ENCODE results near the gene AKAP8L.

AKAP8L gene

DNA sequence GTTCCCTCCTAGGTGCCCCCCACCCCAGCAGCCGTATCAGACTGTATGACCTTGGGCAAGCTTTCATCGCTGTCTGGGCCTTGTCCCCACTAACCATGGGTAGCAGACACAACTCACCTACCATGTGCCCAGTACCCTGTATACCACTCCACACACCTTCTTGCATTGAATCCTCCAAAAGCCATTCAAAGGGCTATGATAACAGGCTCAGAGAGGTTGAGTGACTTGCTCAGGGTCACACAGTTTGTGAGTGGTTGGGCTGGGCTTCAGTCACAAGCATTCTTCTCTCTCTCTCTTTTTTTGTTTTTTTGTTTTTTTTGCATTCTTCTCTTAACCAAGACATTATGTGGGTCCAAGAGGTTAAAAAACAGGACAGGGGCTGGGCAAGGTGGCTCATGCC, 42.9 kb upstream of the AKAP8L start:
- FAIRE-seq: no peak
- TF ChIP-seq, protein P1, sequence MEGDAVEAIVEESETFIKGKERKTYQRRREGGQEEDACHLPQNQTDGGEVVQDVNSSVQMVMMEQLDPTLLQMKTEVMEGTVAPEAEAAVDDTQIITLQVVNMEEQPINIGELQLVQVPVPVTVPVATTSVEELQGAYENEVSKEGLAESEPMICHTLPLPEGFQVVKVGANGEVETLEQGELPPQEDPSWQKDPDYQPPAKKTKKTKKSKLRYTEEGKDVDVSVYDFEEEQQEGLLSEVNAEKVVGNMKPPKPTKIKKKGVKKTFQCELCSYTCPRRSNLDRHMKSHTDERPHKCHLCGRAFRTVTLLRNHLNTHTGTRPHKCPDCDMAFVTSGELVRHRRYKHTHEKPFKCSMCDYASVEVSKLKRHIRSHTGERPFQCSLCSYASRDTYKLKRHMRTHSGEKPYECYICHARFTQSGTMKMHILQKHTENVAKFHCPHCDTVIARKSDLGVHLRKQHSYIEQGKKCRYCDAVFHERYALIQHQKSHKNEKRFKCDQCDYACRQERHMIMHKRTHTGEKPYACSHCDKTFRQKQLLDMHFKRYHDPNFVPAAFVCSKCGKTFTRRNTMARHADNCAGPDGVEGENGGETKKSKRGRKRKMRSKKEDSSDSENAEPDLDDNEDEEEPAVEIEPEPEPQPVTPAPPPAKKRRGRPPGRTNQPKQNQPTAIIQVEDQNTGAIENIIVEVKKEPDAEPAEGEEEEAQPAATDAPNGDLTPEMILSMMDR (IDR thresholded peaks at IDR 0.05; ENCODE audit: insufficient read depth, missing control alignments): no peak

DNA sequence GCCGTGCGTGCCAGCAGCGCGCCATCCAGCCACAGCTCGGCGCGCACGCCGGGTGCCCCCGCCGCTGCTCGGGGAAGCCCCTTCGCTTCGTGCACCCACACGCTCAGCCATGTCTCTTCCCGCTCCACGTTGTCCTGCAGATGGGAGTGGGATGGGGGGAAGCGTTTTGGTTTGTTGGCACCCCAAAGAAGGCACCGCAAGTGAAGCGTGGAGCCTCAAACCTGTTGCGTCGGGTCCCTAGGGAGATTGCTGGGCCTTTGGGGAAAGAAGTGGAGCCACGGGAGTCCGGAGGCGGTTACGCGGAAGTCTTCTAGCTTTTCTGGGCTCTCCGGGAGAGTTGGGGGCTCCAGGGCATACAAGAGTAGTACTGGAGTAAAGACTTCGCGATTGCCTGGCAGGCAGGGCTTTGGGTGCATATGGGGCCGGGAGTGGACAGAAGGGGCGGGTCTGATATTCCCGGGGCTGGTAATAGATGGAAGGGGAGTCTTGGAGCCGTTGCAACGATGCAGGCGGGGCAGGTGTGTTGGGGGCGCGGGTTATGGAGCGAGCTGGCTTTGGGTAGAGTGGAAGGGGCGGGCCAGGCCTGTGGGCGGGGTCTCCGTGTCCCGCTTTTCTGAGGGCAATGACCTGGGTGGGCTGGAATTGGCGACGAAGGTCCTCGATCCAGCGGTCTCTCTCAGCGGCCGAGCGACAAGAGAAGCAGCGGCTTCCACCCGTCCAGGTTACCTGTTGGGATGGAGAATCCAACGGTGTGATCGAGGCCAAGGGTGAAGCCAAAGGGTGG, 39.1 kb upstream of the AKAP8L start:
- TF ChIP-seq, protein P1 (IDR thresholded peaks at IDR 0.05; ENCODE audit: insufficient read depth, missing control alignments): no peak
- FAIRE-seq (no peak), DNase-seq (ENCODE audit: insufficient read length, low spot score) (peak; percentile 15)

More for the DNA sequence above, 42.9 kb upstream of the AKAP8L start:
- DNase-seq (ENCODE audit: insufficient read length, low spot score): peak; percentile 7

DNA sequence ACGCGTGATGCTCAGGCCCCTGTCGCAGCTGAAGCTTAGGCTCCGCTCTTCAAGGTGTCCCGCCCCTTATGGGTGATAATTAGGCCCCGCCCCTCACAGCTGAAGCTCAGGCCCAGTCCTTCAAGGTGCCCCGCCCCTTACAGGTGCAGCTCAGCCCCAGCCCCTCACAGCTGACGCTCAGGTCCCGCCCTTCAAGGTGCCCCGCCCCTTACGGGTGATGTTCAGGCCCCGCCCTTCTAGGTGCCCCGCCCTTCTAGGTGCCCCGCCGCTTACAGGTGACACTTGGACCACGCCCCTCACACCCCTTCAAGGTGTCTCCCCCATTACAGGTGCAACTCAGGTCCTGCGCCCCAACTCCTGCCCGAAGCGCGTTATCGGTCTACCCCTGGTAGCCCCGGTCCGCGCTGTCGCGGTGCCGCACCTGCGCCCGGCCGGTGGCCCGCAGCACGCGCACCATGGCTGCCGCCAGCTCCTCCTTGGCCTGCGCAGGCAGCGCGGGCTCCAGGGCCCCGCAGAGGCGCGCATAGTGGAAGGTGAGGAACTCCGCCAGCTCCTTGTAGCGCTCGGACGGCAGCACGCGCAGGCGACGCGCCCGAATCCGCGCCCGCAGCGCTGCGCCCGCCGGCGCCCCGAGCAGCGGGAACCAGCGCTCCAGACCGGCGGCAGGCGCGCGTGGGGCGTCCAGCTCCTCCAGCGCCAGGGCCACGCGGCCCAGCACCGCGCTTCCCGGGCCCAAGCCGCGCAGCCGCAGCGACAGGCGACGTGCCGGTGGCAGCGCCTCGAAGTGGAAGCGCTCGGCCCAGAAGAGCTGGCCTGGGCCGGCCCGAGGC, 38.3 kb upstream of the AKAP8L start:
- no peak for FAIRE-seq
- TF ChIP-seq, protein P1 (IDR thresholded peaks at IDR 0.05; ENCODE audit: insufficient read depth, missing control alignments): no peak

DNA sequence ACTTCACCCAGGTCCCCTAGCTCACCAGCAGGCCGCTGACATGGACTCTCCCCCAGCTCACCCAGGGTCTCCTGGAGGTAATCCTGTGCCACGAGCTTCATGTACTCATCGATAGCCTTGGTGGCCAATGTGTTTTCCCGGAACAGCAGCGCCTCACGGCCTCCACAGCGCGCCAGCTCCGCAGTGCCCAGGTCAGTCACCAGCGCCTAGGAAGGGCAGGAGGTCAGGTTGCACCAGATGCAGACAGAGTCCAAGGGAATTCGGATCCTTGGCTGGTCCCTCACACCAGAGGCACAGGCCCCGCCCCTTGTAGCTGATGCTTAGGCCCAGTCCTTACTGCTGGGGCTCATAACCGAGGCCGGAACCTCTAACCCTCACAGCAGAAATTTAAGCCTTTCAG, 37.7 kb upstream of the AKAP8L start:
- FAIRE-seq: no peak
- TF ChIP-seq, protein P1 (IDR thresholded peaks at IDR 0.05; ENCODE audit: insufficient read depth, missing control alignments): no peak
- DNase-seq (ENCODE audit: insufficient read length, low spot score): peak; percentile 10

More for the DNA sequence above, 38.3 kb upstream of the AKAP8L start:
- DNase-seq (ENCODE audit: insufficient read length, low spot score): peak; percentile 46

DNA sequence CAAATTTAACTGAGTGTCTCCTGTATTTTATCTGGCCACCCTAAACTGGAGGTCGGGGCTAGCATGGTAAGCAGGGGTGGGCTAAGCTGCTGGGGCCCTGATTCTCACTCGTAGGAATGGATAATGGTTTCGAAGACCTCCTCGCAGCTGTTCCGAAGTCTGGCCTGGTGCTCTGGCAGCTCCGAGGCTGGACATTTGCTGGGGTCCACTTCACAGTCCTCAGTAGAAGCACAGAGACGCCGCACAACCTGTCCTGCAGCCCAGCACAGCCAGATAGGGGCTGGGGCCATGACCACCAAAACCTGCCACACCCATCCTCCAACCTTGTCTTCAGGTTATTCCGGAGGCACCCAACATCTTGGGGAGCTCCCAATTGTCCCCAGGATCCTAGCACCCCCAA, 37.2 kb upstream of the AKAP8L start:
- TF ChIP-seq, protein P1 (IDR thresholded peaks at IDR 0.05; ENCODE audit: insufficient read depth, missing control alignments): no peak
- no peak for FAIRE-seq
- DNase-seq (ENCODE audit: insufficient read length, low spot score): peak; percentile 5

DNA sequence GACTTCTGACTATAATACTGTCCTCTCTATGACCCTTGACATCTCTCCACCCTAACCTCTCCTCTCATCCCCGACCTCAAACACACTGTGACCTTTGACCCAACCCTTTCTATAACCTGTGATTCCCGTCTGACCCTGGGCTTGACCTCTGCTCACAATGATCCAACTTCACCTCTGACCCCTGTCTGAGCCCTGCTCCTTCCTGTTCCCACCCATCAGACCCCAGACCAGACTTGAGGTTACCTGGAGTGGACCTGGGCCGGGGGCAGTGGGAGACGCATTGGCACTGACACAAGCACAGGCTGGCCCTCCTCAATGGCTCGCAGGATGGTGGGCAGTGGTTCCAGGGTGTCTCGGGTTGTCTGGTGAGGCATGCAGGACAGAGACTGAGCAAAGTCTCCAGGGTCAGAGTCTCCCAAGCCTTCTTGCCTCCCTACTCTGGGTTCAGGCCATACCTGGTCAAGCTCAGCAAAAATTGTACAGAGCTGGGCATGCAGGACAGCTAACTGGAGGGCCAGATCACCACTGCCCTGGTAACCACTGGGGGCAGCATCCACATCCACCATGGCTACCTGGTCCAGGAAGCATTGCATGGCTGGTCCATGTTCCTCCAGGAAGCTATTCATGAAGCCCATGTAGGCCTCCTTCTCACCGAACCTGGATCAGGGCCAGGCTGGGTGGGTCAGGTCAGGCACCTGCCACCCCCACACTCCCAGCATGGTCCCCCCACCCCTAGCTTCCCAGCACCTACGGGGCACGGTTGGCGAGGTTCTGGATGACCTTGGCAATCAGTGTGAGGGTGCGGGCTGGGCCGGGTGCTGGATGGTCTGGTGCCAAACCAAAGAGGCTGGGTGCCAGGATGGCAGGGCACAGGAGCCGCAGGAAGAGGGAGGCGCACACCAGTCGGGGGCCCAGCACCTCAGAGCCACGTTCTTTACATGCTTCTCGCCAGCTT, 35.4 kb upstream of the AKAP8L start:
- no peak for FAIRE-seq
- TF ChIP-seq, protein P1 (IDR thresholded peaks at IDR 0.05; ENCODE audit: insufficient read depth, missing control alignments): no peak

More for the DNA sequence above, 35.4 kb upstream of the AKAP8L start:
- no peak for DNase-seq (ENCODE audit: insufficient read length, low spot score)
